Measurements from ENCODE around the gene SHISA5.
A peak's percentile ranks its signal among the peaks of the same experiment; 100 is the strongest.

SHISA5 gene

GRCh38 chr3:48524970-48525369 lies 21.0 kb upstream of the SHISA5 start:
- Histone ChIP-seq H3K36me3 (peaks cover 97% of the 10 kb centered on the region), H3K9ac (no peak overlapping the region), H3K27me3 (no peaks in the 10 kb centered on the region), H3K4me2 (peak overlapping the region; percentile 21; the same call in 1 of the 2 replicates), H4K20me1 (peaks cover 14% of the 10 kb centered on the region), H3K27ac (peak overlapping the region; percentile 24; the same call in 1 of the 2 replicates), H3K9me3 (no peaks in the 10 kb centered on the region), H3K4me3 (no peak overlapping the region), H3K4me1 (peaks cover 52% of the 10 kb centered on the region)
- no peak for TF ChIP-seq Cebpa-rat (IDR thresholded peaks at IDR 0.05)

GRCh38 chr3:48521635-48522034 lies 17.7 kb upstream of the SHISA5 start:
- no peak for TF ChIP-seq Cebpa-rat (IDR thresholded peaks at IDR 0.05)
- H3K4me2 ChIP-seq: no peak overlapping the region
- no peaks in the 10 kb centered on the region for H3K9me3 ChIP-seq
- no peak overlapping the region for H3K4me3 ChIP-seq
- H4K20me1 ChIP-seq: peaks cover 45% of the 10 kb centered on the region
- no peaks in the 10 kb centered on the region for H3K27me3 ChIP-seq
- peaks cover 83% of the 10 kb centered on the region for H3K4me1 ChIP-seq
- H3K9ac ChIP-seq: no peak overlapping the region
- H3K36me3 ChIP-seq: peaks cover 96% of the 10 kb centered on the region
- H3K27ac ChIP-seq: no peak overlapping the region

GRCh38 chr3:48519277-48519643 lies 15.3 kb upstream of the SHISA5 start:
- Histone ChIP-seq H3K9ac (no peak overlapping the region), H3K4me3 (no peak overlapping the region), H3K27me3 (no peaks in the 10 kb centered on the region), H4K20me1 (peaks cover 56% of the 10 kb centered on the region), H3K9me3 (no peaks in the 10 kb centered on the region), H3K4me1 (peaks cover 94% of the 10 kb centered on the region), H3K27ac (peak overlapping the region; percentile 30; the same call in 1 of the 2 replicates), H3K4me2 (peak overlapping the region; percentile 47), H3K36me3 (peaks cover 77% of the 10 kb centered on the region)
- TF ChIP-seq Cebpa-rat (IDR thresholded peaks at IDR 0.05): no peak

- Histone ChIP-seq H3K27ac (peak overlapping the region; percentile 30; the same call in 1 of the 2 replicates), H3K4me3 (no peak overlapping the region), H3K27me3 (no peaks in the 10 kb centered on the region), H3K4me1 (peaks cover 89% of the 10 kb centered on the region), H3K36me3 (peaks cover 72% of the 10 kb centered on the region), H3K4me2 (peak overlapping the region; percentile 47), H3K9ac (no peak overlapping the region), H3K9me3 (no peaks in the 10 kb centered on the region), H4K20me1 (peaks cover 56% of the 10 kb centered on the region)
- no peak for TF ChIP-seq Cebpa-rat (IDR thresholded peaks at IDR 0.05)
Observed at GRCh38 chr3:48518638-48519276, 14.8 kb upstream of the SHISA5 start.

GRCh38 chr3:48518069-48518468 lies 14.1 kb upstream of the SHISA5 start:
- Histone ChIP-seq H4K20me1 (peaks cover 56% of the 10 kb centered on the region), H3K27ac (no peak overlapping the region), H3K4me1 (peaks cover 82% of the 10 kb centered on the region), H3K9me3 (no peaks in the 10 kb centered on the region), H3K36me3 (peaks cover 65% of the 10 kb centered on the region), H3K4me2 (no peak overlapping the region), H3K27me3 (no peaks in the 10 kb centered on the region), H3K4me3 (no peak overlapping the region), H3K9ac (no peak overlapping the region)
- TF ChIP-seq Cebpa-rat (IDR thresholded peaks at IDR 0.05): no peak

GRCh38 chr3:48516571-48516970 lies 12.6 kb upstream of the SHISA5 start:
- H4K20me1 ChIP-seq: peaks cover 56% of the 10 kb centered on the region
- no peak overlapping the region for H3K4me3 ChIP-seq
- no peak overlapping the region for H3K9ac ChIP-seq
- peak overlapping the region; percentile 44; the same call in 1 of the 2 replicates for H3K4me2 ChIP-seq
- no peaks in the 10 kb centered on the region for H3K9me3 ChIP-seq
- no peak overlapping the region for H3K27ac ChIP-seq
- H3K36me3 ChIP-seq: peaks cover 53% of the 10 kb centered on the region
- no peak for TF ChIP-seq Cebpa-rat (IDR thresholded peaks at IDR 0.05)
- no peaks in the 10 kb centered on the region for H3K27me3 ChIP-seq
- H3K4me1 ChIP-seq: peaks cover 71% of the 10 kb centered on the region

GRCh38 chr3:48514431-48515227 lies 10.7 kb upstream of the SHISA5 start:
- Histone ChIP-seq H3K4me2 (peak overlapping the region; percentile 27), H3K36me3 (peaks cover 33% of the 10 kb centered on the region), H4K20me1 (peaks cover 38% of the 10 kb centered on the region), H3K27ac (no peak overlapping the region), H3K9ac (no peak overlapping the region; the same call in 1 of the 2 replicates), H3K27me3 (no peaks in the 10 kb centered on the region), H3K4me3 (no peak overlapping the region), H3K4me1 (peaks cover 51% of the 10 kb centered on the region), H3K9me3 (no peaks in the 10 kb centered on the region)
- no peak for TF ChIP-seq Cebpa-rat (IDR thresholded peaks at IDR 0.05)

- Histone ChIP-seq H4K20me1 (peaks cover 10% of the 10 kb centered on the region), H3K36me3 (0 out of 2 replicates have a peak, but pooled peaks cover 4% of the 10 kb centered on the region), H3K27ac (no peak overlapping the region), H3K4me1 (peaks cover 51% of the 10 kb centered on the region), H3K4me3 (no peak overlapping the region), H3K27me3 (no peaks in the 10 kb centered on the region), H3K9me3 (no peaks in the 10 kb centered on the region), H3K4me2 (no peak overlapping the region), H3K9ac (no peak overlapping the region)
- no peak for TF ChIP-seq Cebpa-rat (IDR thresholded peaks at IDR 0.05)
Observed at GRCh38 chr3:48511551-48511950, 7.6 kb upstream of the SHISA5 start.

- Histone ChIP-seq H3K9ac (no peak overlapping the region), H4K20me1 (no peaks in the 10 kb centered on the region), H3K27ac (0 out of 2 replicates have a peak overlapping the region, but pooled peaks have one; percentile 29), H3K4me2 (peak overlapping the region; percentile 65), H3K9me3 (no peaks in the 10 kb centered on the region), H3K4me3 (no peak overlapping the region), H3K4me1 (peaks cover 64% of the 10 kb centered on the region), H3K27me3 (no peaks in the 10 kb centered on the region), H3K36me3 (no peaks in the 10 kb centered on the region)
- no peak for TF ChIP-seq Cebpa-rat (IDR thresholded peaks at IDR 0.05)
Observed at GRCh38 chr3:48507256-48508061, 3.5 kb upstream of the SHISA5 start.

Measured in BLaER1 (cell line).